Measurements from ENCODE around the gene PRICKLE1. TPM values are rescaled to one million over a fixed set of nuclear protein-coding genes. Genes with fewer than 3 reads are reported as not detected.

PRICKLE1 gene
- total RNA-seq, 1 experiment from 2014 or later = 6.1 TPM

- peak; percentile 51 for DNase-seq (ENCODE audit: low read depth)
Observed at GRCh38 chr12:42588524-42589464, 752 bp downstream of the PRICKLE1 start.

- no peak for DNase-seq (ENCODE audit: low read depth)
Observed at GRCh38 chr12:42587601-42588523, 1.7 kb downstream of the PRICKLE1 start.

GRCh38 chr12:42586268-42586667 lies 3.3 kb downstream of the PRICKLE1 start:
- no peak for DNase-seq (ENCODE audit: low read depth)

GRCh38 chr12:42585841-42586216 lies 3.7 kb downstream of the PRICKLE1 start:
- DNase-seq (ENCODE audit: low read depth) = no peak

GRCh38 chr12:42585154-42585840 lies 4.2 kb downstream of the PRICKLE1 start:
- DNase-seq (ENCODE audit: low read depth) = no peak

- DNase-seq (ENCODE audit: low read depth) = no peak
Observed at GRCh38 chr12:42584651-42585111, 4.9 kb downstream of the PRICKLE1 start.

GRCh38 chr12:42583016-42583415 lies 6.5 kb downstream of the PRICKLE1 start:
- no peak for DNase-seq (ENCODE audit: low read depth)

GRCh38 chr12:42582498-42582897 lies 7.0 kb downstream of the PRICKLE1 start:
- DNase-seq (ENCODE audit: low read depth) = no peak

GRCh38 chr12:42582050-42582449 lies 7.5 kb downstream of the PRICKLE1 start:
- no peak for DNase-seq (ENCODE audit: low read depth)

GRCh38 chr12:42576374-42576773 lies 13.2 kb downstream of the PRICKLE1 start:
- DNase-seq (ENCODE audit: low read depth) = no peak

GRCh38 chr12:42575717-42576116 lies 13.8 kb downstream of the PRICKLE1 start:
- DNase-seq (ENCODE audit: low read depth) = no peak

GRCh38 chr12:42574851-42575266 lies 14.7 kb downstream of the PRICKLE1 start:
- peak; percentile 6 for DNase-seq (ENCODE audit: low read depth)

- DNase-seq (ENCODE audit: low read depth) = no peak
Observed at GRCh38 chr12:42571327-42572009, 18.1 kb downstream of the PRICKLE1 start.

GRCh38 chr12:42570076-42570475 lies 19.5 kb downstream of the PRICKLE1 start:
- DNase-seq (ENCODE audit: low read depth) = no peak

GRCh38 chr12:42568952-42569915 lies 20.3 kb downstream of the PRICKLE1 start:
- peak; percentile 55 for DNase-seq (ENCODE audit: low read depth)

GRCh38 chr12:42565633-42566032 lies 23.9 kb downstream of the PRICKLE1 start:
- DNase-seq (ENCODE audit: low read depth) = no peak

GRCh38 chr12:42564996-42565395 lies 24.6 kb downstream of the PRICKLE1 start:
- no peak for DNase-seq (ENCODE audit: low read depth)

- peak; percentile 4 for DNase-seq (ENCODE audit: low read depth)
Observed at GRCh38 chr12:42564556-42564955, 25.0 kb downstream of the PRICKLE1 start.

GRCh38 chr12:42560977-42561376 lies 28.6 kb downstream of the PRICKLE1 start:
- no peak for DNase-seq (ENCODE audit: low read depth)
